Measurements from ENCODE around the gene TBX3. TPM values are rescaled to one million over a fixed set of nuclear protein-coding genes. Genes with fewer than 3 reads are reported as not detected.

Gene TBX3
- total RNA-seq, 2 experiments from 2014 or later: not detected

DNA sequence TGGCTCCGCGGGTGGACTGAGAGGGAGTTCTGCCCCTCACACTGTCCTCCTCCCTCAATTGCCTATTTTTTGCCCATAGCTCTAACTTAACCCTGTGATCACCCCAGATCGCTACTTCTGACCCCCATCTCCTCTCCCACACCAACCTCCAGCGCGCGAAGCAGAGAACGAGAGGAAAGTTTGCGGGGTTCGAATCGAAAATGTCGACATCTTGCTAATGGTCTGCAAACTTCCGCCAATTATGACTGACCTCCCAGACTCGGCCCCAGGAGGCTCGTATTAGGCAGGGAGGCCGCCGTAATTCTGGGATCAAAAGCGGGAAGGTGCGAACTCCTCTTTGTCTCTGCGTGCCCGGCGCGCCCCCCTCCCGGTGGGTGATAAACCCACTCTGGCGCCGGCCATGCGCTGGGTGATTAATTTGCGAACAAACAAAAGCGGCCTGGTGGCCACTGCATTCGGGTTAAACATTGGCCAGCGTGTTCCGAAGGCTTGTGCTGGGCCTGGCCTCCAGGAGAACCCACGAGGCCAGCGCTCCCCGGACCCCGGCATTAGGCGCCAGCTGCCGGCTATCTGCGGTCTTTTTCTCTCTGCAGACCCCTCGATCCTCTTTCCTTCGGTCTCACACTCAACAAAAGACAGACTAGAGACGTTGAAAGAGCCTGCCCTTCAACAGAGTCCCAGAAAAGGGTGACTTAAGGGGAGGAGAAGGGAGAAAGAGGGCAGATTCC lies 3.0 kb upstream of the TBX3 start:
- TF ChIP-seq, protein P1, sequence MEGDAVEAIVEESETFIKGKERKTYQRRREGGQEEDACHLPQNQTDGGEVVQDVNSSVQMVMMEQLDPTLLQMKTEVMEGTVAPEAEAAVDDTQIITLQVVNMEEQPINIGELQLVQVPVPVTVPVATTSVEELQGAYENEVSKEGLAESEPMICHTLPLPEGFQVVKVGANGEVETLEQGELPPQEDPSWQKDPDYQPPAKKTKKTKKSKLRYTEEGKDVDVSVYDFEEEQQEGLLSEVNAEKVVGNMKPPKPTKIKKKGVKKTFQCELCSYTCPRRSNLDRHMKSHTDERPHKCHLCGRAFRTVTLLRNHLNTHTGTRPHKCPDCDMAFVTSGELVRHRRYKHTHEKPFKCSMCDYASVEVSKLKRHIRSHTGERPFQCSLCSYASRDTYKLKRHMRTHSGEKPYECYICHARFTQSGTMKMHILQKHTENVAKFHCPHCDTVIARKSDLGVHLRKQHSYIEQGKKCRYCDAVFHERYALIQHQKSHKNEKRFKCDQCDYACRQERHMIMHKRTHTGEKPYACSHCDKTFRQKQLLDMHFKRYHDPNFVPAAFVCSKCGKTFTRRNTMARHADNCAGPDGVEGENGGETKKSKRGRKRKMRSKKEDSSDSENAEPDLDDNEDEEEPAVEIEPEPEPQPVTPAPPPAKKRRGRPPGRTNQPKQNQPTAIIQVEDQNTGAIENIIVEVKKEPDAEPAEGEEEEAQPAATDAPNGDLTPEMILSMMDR (IDR thresholded peaks at IDR 0.05): no peak
- Mint-ChIP-seq H3K9me3 (no peaks in the 10 kb centered on the region), H3K4me3 (no peak overlapping the region), H3K4me1 (ENCODE audit: low read depth) (peaks cover 21% of the 10 kb centered on the region), H3K27me3 (peaks cover 93% of the 10 kb centered on the region), H3K36me3 (ENCODE audit: low read depth) (no peaks in the 10 kb centered on the region), H3K27ac (no peak overlapping the region)
- ChIA-PET POLR2A (no interaction called here), CTCF (no interaction called here)
- DNase-seq (no peak), ATAC-seq (no peak)
- intact Hi-C loops (cut with micrococcal nuclease): loop anchor here (10.0 kb wide), 1 partner anchor 282 kb away; the partner anchor contains the start of gene TBX5

GRCh38 chr12:114686426-114686772 lies 2.4 kb upstream of the TBX3 start:
- H3K9me3 Mint-ChIP-seq: peaks cover 2% of the 10 kb centered on the region
- DNase-seq: no peak
- H3K4me3 Mint-ChIP-seq: no peak overlapping the region
- POLR2A ChIA-PET: no interaction called here
- no peak overlapping the region for H3K27ac Mint-ChIP-seq
- intact Hi-C loops (cut with micrococcal nuclease): loop anchor here (10.0 kb wide), 1 partner anchor 282 kb away; the partner anchor contains the start of gene TBX5
- H3K4me1 Mint-ChIP-seq (ENCODE audit: low read depth): peaks cover 21% of the 10 kb centered on the region
- TF ChIP-seq, protein P1 (IDR thresholded peaks at IDR 0.05): no peak
- H3K36me3 Mint-ChIP-seq (ENCODE audit: low read depth): no peaks in the 10 kb centered on the region
- CTCF ChIA-PET: no interaction called here
- no peak for ATAC-seq
- peaks cover 93% of the 10 kb centered on the region for H3K27me3 Mint-ChIP-seq

DNA sequence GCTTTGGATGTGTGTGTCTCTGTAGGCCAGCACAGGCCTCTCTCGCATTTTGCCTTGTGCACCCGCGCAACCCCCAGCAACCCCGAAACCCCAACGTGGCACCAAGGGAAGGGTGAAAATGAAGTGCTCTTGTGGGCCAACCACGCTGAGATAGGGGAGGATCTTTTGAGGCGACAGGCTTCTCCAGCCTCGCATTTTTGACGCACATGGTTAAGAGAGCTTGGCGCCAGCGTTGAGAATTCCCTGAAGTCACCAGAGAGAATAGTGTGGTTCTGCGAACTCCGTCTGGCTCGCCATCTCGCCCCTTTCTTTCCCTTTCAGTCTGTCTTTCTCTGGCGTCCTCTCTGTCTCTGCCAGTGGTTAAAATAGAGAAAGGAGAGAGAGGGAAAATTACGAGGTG lies 1.9 kb upstream of the TBX3 start:
- intact Hi-C loops (cut with micrococcal nuclease): loop anchor here (10.0 kb wide), 1 partner anchor 281 kb away; the partner anchor contains the start of gene TBX5
- DNase-seq (no peak), ATAC-seq (no peak)
- H3K9me3 Mint-ChIP-seq: peaks cover 2% of the 10 kb centered on the region
- POLR2A ChIA-PET: no interaction called here
- H3K27ac Mint-ChIP-seq: no peak overlapping the region
- CTCF ChIA-PET: no interaction called here
- peaks cover 92% of the 10 kb centered on the region for H3K27me3 Mint-ChIP-seq
- no peak overlapping the region for H3K4me3 Mint-ChIP-seq
- peaks cover 21% of the 10 kb centered on the region for H3K4me1 Mint-ChIP-seq (ENCODE audit: low read depth)
- TF ChIP-seq, protein P1 (IDR thresholded peaks at IDR 0.05): no peak
- no peaks in the 10 kb centered on the region for H3K36me3 Mint-ChIP-seq (ENCODE audit: low read depth)

- Mint-ChIP-seq H3K27ac (no peak overlapping the region), H3K27me3 (peaks cover 93% of the 10 kb centered on the region), H3K4me1 (ENCODE audit: low read depth) (peaks cover 21% of the 10 kb centered on the region), H3K4me3 (no peak overlapping the region), H3K36me3 (ENCODE audit: low read depth) (no peaks in the 10 kb centered on the region), H3K9me3 (peaks cover 2% of the 10 kb centered on the region)
- POLR2A ChIA-PET: no interaction called here
- CTCF ChIA-PET: no interaction called here
- intact Hi-C loops (cut with micrococcal nuclease): loop anchor here (10.0 kb wide), 1 partner anchor 281 kb away; the partner anchor contains the start of gene TBX5
- ATAC-seq (no peak), DNase-seq (no peak)
- TF ChIP-seq, protein P1 (IDR thresholded peaks at IDR 0.05): no peak
These were observed 1.4 kb upstream of the TBX3 start for GRCh38 chr12:114685320-114685781.

DNA sequence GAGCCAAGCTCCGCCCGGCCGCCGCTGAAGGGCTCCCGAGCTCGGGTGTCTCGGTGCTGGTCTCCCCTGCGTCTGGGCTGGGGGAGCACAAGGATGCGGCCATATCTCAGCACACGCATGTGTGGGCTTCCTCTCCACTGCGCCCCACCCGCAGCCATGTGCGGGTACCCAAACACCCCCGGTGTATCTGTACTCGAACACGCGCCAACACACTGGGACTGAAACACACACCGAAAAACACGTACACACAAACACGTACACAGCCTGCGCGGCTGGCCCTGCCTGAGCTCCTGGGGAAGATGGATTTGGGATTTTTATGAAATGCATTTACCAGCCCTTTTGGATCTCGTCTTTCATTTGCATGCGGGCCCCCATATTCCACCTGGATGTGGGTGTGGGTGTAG lies 897 bp upstream of the TBX3 start:
- intact Hi-C loops (cut with micrococcal nuclease): loop anchor here (10.0 kb wide), 1 partner anchor 280 kb away; the partner anchor contains the start of gene TBX5
- Mint-ChIP-seq H3K27ac (no peak overlapping the region), H3K4me1 (ENCODE audit: low read depth) (peaks cover 21% of the 10 kb centered on the region), H3K36me3 (ENCODE audit: low read depth) (no peaks in the 10 kb centered on the region), H3K27me3 (peaks cover 93% of the 10 kb centered on the region), H3K4me3 (no peak overlapping the region), H3K9me3 (peaks cover 4% of the 10 kb centered on the region)
- no peak for DNase-seq
- POLR2A ChIA-PET: no interaction called here
- TF ChIP-seq, protein P1 (IDR thresholded peaks at IDR 0.05): no peak
- no peak for ATAC-seq
- CTCF ChIA-PET: no interaction called here

Data from activated CD8-positive, alpha-beta T cell treated with anti-CD3 and anti-CD28 coated beads for 36 hours (primary cell).